ENCODE results near the gene FAM241A. TPM values are rescaled to one million over a fixed set of nuclear protein-coding genes. Genes with fewer than 3 reads are reported as not detected.
"Not testable (repeated sequence)": the region's sequence is repeated elsewhere in the genome, so short reads cannot be mapped to it uniquely, and the experiment has no call there.

The FAM241A gene
- total RNA-seq, 1 experiment from 2014 or later, result 0.21 TPM

- peaks cover 21% of the 10 kb centered on the region for H3K27me3 ChIP-seq (ENCODE audit: control insufficient read depth, insufficient read depth, low read length)
- H3K36me3 ChIP-seq (replicated peaks; ENCODE audit: control insufficient read depth, insufficient read depth, low read length), result no peaks in the 10 kb centered on the region
- peak overlapping the region; percentile 65 for H3K4me3 ChIP-seq (ENCODE audit: insufficient read depth, low read depth, low read length)
- DNase-seq, result peak; percentile 83
Measured at GRCh38 chr4:112145790-112146501, 692 bp downstream of the FAM241A start.

GRCh38 chr4:112146502-112146813, 1.2 kb downstream of the FAM241A start:
- peaks cover 21% of the 10 kb centered on the region for H3K27me3 ChIP-seq (ENCODE audit: control insufficient read depth, insufficient read depth, low read length)
- DNase-seq, result no peak

GRCh38 chr4:112147697-112148096, 2.4 kb downstream of the FAM241A start:
- Histone ChIP-seq H3K36me3 (replicated peaks; ENCODE audit: control insufficient read depth, insufficient read depth, low read length) (no peaks in the 10 kb centered on the region), H3K4me3 (ENCODE audit: insufficient read depth, low read depth, low read length) (no peak overlapping the region), H3K27me3 (ENCODE audit: control insufficient read depth, insufficient read depth, low read length) (peaks cover 21% of the 10 kb centered on the region)
- no peak for DNase-seq

More at GRCh38 chr4:112146502-112146813, 1.2 kb downstream of the FAM241A start:
- H3K4me3 ChIP-seq (ENCODE audit: insufficient read depth, low read depth, low read length), result no peak overlapping the region; the same call in 1 of the 2 replicates
- H3K36me3 ChIP-seq (replicated peaks; ENCODE audit: control insufficient read depth, insufficient read depth, low read length), result no peaks in the 10 kb centered on the region

GRCh38 chr4:112150920-112151319, 5.7 kb downstream of the FAM241A start:
- Histone ChIP-seq H3K27me3 (ENCODE audit: control insufficient read depth, insufficient read depth, low read length) (peaks cover 20% of the 10 kb centered on the region), H3K4me3 (ENCODE audit: insufficient read depth, low read depth, low read length) (no peak overlapping the region), H3K36me3 (replicated peaks; ENCODE audit: control insufficient read depth, insufficient read depth, low read length) (no peaks in the 10 kb centered on the region)
- no peak for DNase-seq

GRCh38 chr4:112152521-112152920, 7.3 kb downstream of the FAM241A start:
- Histone ChIP-seq H3K27me3 (ENCODE audit: control insufficient read depth, insufficient read depth, low read length) (peaks cover 4% of the 10 kb centered on the region), H3K4me3 (ENCODE audit: insufficient read depth, low read depth, low read length) (no peak overlapping the region), H3K36me3 (replicated peaks; ENCODE audit: control insufficient read depth, insufficient read depth, low read length) (no peaks in the 10 kb centered on the region)
- DNase-seq, result no peak

GRCh38 chr4:112153211-112153791, 8.0 kb downstream of the FAM241A start:
- Histone ChIP-seq H3K27me3 (ENCODE audit: control insufficient read depth, insufficient read depth, low read length) (no peaks in the 10 kb centered on the region; the same call in none of the 2 replicates), H3K4me3 (ENCODE audit: insufficient read depth, low read depth, low read length) (no peak overlapping the region), H3K36me3 (replicated peaks; ENCODE audit: control insufficient read depth, insufficient read depth, low read length) (no peaks in the 10 kb centered on the region)
- no peak for DNase-seq

GRCh38 chr4:112156112-112156511, 10.9 kb downstream of the FAM241A start:
- DNase-seq, result no peak
- Histone ChIP-seq H3K27me3 (ENCODE audit: control insufficient read depth, insufficient read depth, low read length) (no peaks in the 10 kb centered on the region; the same call in 1 of the 2 replicates), H3K4me3 (ENCODE audit: insufficient read depth, low read depth, low read length) (no peak overlapping the region), H3K36me3 (replicated peaks; ENCODE audit: control insufficient read depth, insufficient read depth, low read length) (no peaks in the 10 kb centered on the region)

GRCh38 chr4:112156553-112156952, 11.3 kb downstream of the FAM241A start:
- no peak for DNase-seq
- no peaks in the 10 kb centered on the region for H3K36me3 ChIP-seq (replicated peaks; ENCODE audit: control insufficient read depth, insufficient read depth, low read length)
- H3K27me3 ChIP-seq (ENCODE audit: control insufficient read depth, insufficient read depth, low read length), result no peaks in the 10 kb centered on the region; the same call in 1 of the 2 replicates
- no peak overlapping the region for H3K4me3 ChIP-seq (ENCODE audit: insufficient read depth, low read depth, low read length)

GRCh38 chr4:112163706-112164105, 18.5 kb downstream of the FAM241A start:
- DNase-seq; H3K4me3 ChIP-seq (ENCODE audit: insufficient read depth, low read depth, low read length); H3K36me3 ChIP-seq (replicated peaks; ENCODE audit: control insufficient read depth, insufficient read depth, low read length); H3K27me3 ChIP-seq (ENCODE audit: control insufficient read depth, insufficient read depth, low read length): not testable (repeated sequence)

- no peak overlapping the region for H3K4me3 ChIP-seq (ENCODE audit: insufficient read depth, low read depth, low read length)
- H3K36me3 ChIP-seq (replicated peaks; ENCODE audit: control insufficient read depth, insufficient read depth, low read length), result no peaks in the 10 kb centered on the region
- no peak for DNase-seq
- H3K27me3 ChIP-seq (ENCODE audit: control insufficient read depth, insufficient read depth, low read length), result no peaks in the 10 kb centered on the region
Measured at GRCh38 chr4:112167794-112168193, 22.5 kb downstream of the FAM241A start.

GRCh38 chr4:112168719-112169500, 23.7 kb downstream of the FAM241A start:
- Histone ChIP-seq H3K36me3 (replicated peaks; ENCODE audit: control insufficient read depth, insufficient read depth, low read length) (no peaks in the 10 kb centered on the region), H3K4me3 (ENCODE audit: insufficient read depth, low read depth, low read length) (no peak overlapping the region), H3K27me3 (ENCODE audit: control insufficient read depth, insufficient read depth, low read length) (no peaks in the 10 kb centered on the region)
- no peak for DNase-seq

- Histone ChIP-seq H3K36me3 (replicated peaks; ENCODE audit: control insufficient read depth, insufficient read depth, low read length) (no peaks in the 10 kb centered on the region), H3K4me3 (ENCODE audit: insufficient read depth, low read depth, low read length) (no peak overlapping the region), H3K27me3 (ENCODE audit: control insufficient read depth, insufficient read depth, low read length) (no peaks in the 10 kb centered on the region)
- no peak for DNase-seq
Measured at GRCh38 chr4:112170451-112170993, 25.3 kb downstream of the FAM241A start.

- not testable (repeated sequence) for H3K27me3 ChIP-seq (ENCODE audit: control insufficient read depth, insufficient read depth, low read length); H3K36me3 ChIP-seq (replicated peaks; ENCODE audit: control insufficient read depth, insufficient read depth, low read length); H3K4me3 ChIP-seq (ENCODE audit: insufficient read depth, low read depth, low read length); DNase-seq
Measured at GRCh38 chr4:112171051-112171763, 26.0 kb downstream of the FAM241A start.

GRCh38 chr4:112172180-112172579, 26.9 kb downstream of the FAM241A start:
- Histone ChIP-seq H3K4me3 (ENCODE audit: insufficient read depth, low read depth, low read length) (no peak overlapping the region), H3K36me3 (replicated peaks; ENCODE audit: control insufficient read depth, insufficient read depth, low read length) (no peaks in the 10 kb centered on the region), H3K27me3 (ENCODE audit: control insufficient read depth, insufficient read depth, low read length) (no peaks in the 10 kb centered on the region)
- no peak for DNase-seq

Data from H7 (cell line).